B cell (primary cell): Measurements from ENCODE around the gene CDK19. TPM values are rescaled to one million over a fixed set of nuclear protein-coding genes. Genes with fewer than 3 reads are reported as not detected.

Experiments used
- ATAC-seq: fragments of 200-7000 bp; cut with Tn5 transposase; one replicate; pipeline ENCODE4 v1.10.0; 2021; ENCODE audit warnings: low read depth, mild to moderate bottlenecking, moderate number of reproducible peaks, moderate library complexity
- CTCF ChIA-PET: fragments of 350-600 bp; sonication (Branson Sonifier 250); formaldehyde crosslinking; loops from one replicate; lab custom pipeline; 2021; ENCODE audit warnings: antibody characterized with exemption, inconsistent platforms; lab: Charles Lee
- POLR2A ChIA-PET: fragments of 350-600 bp; sonication (Branson Sonifier 250); formaldehyde crosslinking; loops from one replicate; lab custom pipeline; 2021; ENCODE audit warnings: antibody characterized with exemption; lab: Charles Lee
- DNase-seq: peaks from one replicate; pipeline ENCODE4 v3.0.0; 2013
- H2AFZ ChIP-seq: 2 replicates; pipeline ENCODE4 v1.6.1; 2012; ENCODE audit warnings: mild to moderate bottlenecking, low read depth, low read length; ENCODE audit not compliant: insufficient read depth, poor library complexity, severe bottlenecking
- H3K27ac ChIP-seq, 2 donors: 1 replicate in 1 of 2; 2 replicates in 1 of 2; pipeline ENCODE4 v1.5.1; 2012 to 2013; ENCODE audit warnings: low read length in 2 of 2, mild to moderate bottlenecking in 2 of 2, moderate library complexity in 1 of 2
- H3K27me3 ChIP-seq, 4 experiments: fragments of 200-600 bp in 1 of 4; sonication (generic) in 1 of 4; replicated peaks in 1 of 4; 1 replicate in 2 of 4; 2 replicates in 2 of 4; pipeline versions ENCODE4 v1.6.1 to v1.7.0; 2013 to 2016; ENCODE audit warnings: low read length in 3 of 4, mild to moderate bottlenecking in 2 of 4, mixed read lengths in 1 of 4, moderate library complexity in 1 of 4; ENCODE audit not compliant: insufficient read depth in 4 of 4, control insufficient read depth in 3 of 4; ENCODE audit errors: control extremely low read depth in 1 of 4
- H3K36me3 ChIP-seq, 2 experiments: replicated peaks in 1 of 2; 1 replicate in 1 of 2; 2 replicates in 1 of 2; pipeline versions ENCODE4 v1.6.1 to v1.7.1; 2013; ENCODE audit warnings: low read length in 1 of 2; ENCODE audit not compliant: insufficient read depth in 2 of 2, control insufficient read depth in 1 of 2; ENCODE audit errors: control extremely low read depth in 1 of 2, extremely low read depth in 1 of 2
- H3K4me1 ChIP-seq, 2 donors: fragments of 200-600 bp in 1 of 2; sonication (generic) in 1 of 2; 1 replicate in 1 of 2; 2 replicates in 1 of 2; pipeline versions ENCODE4 v1.5.1 to v1.6.1; 2013 to 2017; ENCODE audit warnings: low read length in 2 of 2; ENCODE audit not compliant: control insufficient read depth in 2 of 2, insufficient read depth in 2 of 2
- H3K4me2 ChIP-seq: replicated peaks from 2 replicates; pipeline ENCODE3; 2012; ENCODE audit warnings: mild to moderate bottlenecking, low read depth, low read length; ENCODE audit not compliant: poor library complexity, severe bottlenecking
- H3K4me3 ChIP-seq, 5 experiments: fragments of 200-600 bp in 1 of 5; sonication (generic) in 1 of 5; 1 replicate in 3 of 5; 2 replicates in 2 of 5; pipeline versions ENCODE4 v1.5.1 to v1.7.0; 2011 to 2016; ENCODE audit warnings: low read length in 4 of 5, mild to moderate bottlenecking in 4 of 5, low read depth in 2 of 5, control low read depth in 1 of 5, moderate library complexity in 1 of 5; ENCODE audit not compliant: insufficient read depth in 1 of 5; ENCODE audit errors: control extremely low read depth in 1 of 5, extremely low read depth in 1 of 5
- H3K79me2 ChIP-seq: fragments of 200-600 bp; sonication (generic); one replicate; pipeline ENCODE4 v1.6.0; 2016; ENCODE audit warnings: low read length; ENCODE audit not compliant: control insufficient read depth, insufficient read depth
- H3K9ac ChIP-seq: fragments of 200-600 bp; sonication (generic); 2 replicates; pipeline ENCODE4 v1.6.1; 2017; ENCODE audit warnings: mild to moderate bottlenecking, low read length, moderate library complexity
- H3K9me3 ChIP-seq, 3 donors: one replicate each; pipeline versions ENCODE4 v1.6.1 to v1.7.1; 2013; ENCODE audit warnings: low read length in 2 of 3; ENCODE audit not compliant: control insufficient read depth in 2 of 3, insufficient read depth in 1 of 3; ENCODE audit errors: control extremely low read depth in 1 of 3
- H4K20me1 ChIP-seq: 2 replicates; pipeline ENCODE4 v1.6.0; 2012; ENCODE audit warnings: mild to moderate bottlenecking, low read length; ENCODE audit not compliant: insufficient read depth, control insufficient read depth, poor library complexity, severe bottlenecking
- H3K27ac Mint-ChIP-seq: one replicate; pipeline ENCODE4 v1.8.0; 2021; ENCODE audit warnings: mixed read lengths
- H3K27me3 Mint-ChIP-seq: one replicate; pipeline ENCODE4 v1.8.0; 2021; ENCODE audit warnings: mixed read lengths
- H3K4me1 Mint-ChIP-seq: one replicate; pipeline ENCODE4 v1.8.0; 2021; ENCODE audit warnings: mixed read lengths
- H3K4me3 Mint-ChIP-seq: one replicate; pipeline ENCODE4 v1.8.0; 2021; ENCODE audit warnings: mixed read lengths
- H3K9me3 Mint-ChIP-seq: one replicate; pipeline ENCODE4 v1.8.0; 2022; ENCODE audit warnings: mixed read lengths; ENCODE audit not compliant: insufficient read depth
- EZH2 ChIP-seq: IDR thresholded peaks from 2 replicates; pipeline ENCODE4 v1.6.1; 2012; ENCODE audit warnings: borderline replicate concordance, low read depth, mild to moderate bottlenecking, moderate library complexity, low read length; ENCODE audit not compliant: insufficient read depth, poor library complexity, severe bottlenecking
- WGBS: methylation state at CpG from one replicate; pipeline ENCODE4 v1.1.5; 2013; ENCODE audit warnings: missing lambda C conversion rate; ENCODE audit not compliant: insufficient coverage; 5-methylcytosine and 5-hydroxymethylcytosine counted together
- intact Hi-C: fragments of 100-400 bp; cut with micrococcal nuclease; formaldehyde crosslinking; loops from one replicate; pipeline ENCODE4 v1.10.0; 2022
- polyA plus RNA-seq: library from polyadenylated mRNA; depleted of rRNA; stranded (reverse); fragments of >200 nt; gene quantifications from 2 replicates; pipeline ENCODE4 v1.2.3, GENCODE V29; 2012
- total RNA-seq, 2 donors: library from RNA; stranded (reverse); fragments of 120-200 nt in 1 of 2; gene quantifications; 1 replicate in 1 of 2; 2 replicates in 1 of 2; pipeline versions ENCODE4 v1.2.3 to v1.2.4, GENCODE V29; 2013 to 2022
- TF ChIP-seq, protein P1 (sequence below): fragments of 200-600 bp; IDR thresholded peaks from one replicate; pipeline ENCODE4 v1.8.0; 2022; ENCODE audit warnings: antibody characterized with exemption, mild to moderate bottlenecking

Gene CDK19
- total and polyA plus RNA-seq, 2 donors (not counting 1 experiment from before 2014, with no cell fraction given), result 8.7 to 44.8 TPM

- peaks cover 9% of the 10 kb centered on the region for H3K79me2 ChIP-seq
- H3K4me1 Mint-ChIP-seq, result peaks cover 15% of the 10 kb centered on the region
- H3K27me3 ChIP-seq, result no peaks in the 10 kb centered on the region
- H3K4me2 ChIP-seq, result no peak overlapping the region
- no peak overlapping the region for H2AFZ ChIP-seq
- TF ChIP-seq EZH2, result no peak
- TF ChIP-seq, protein P1, sequence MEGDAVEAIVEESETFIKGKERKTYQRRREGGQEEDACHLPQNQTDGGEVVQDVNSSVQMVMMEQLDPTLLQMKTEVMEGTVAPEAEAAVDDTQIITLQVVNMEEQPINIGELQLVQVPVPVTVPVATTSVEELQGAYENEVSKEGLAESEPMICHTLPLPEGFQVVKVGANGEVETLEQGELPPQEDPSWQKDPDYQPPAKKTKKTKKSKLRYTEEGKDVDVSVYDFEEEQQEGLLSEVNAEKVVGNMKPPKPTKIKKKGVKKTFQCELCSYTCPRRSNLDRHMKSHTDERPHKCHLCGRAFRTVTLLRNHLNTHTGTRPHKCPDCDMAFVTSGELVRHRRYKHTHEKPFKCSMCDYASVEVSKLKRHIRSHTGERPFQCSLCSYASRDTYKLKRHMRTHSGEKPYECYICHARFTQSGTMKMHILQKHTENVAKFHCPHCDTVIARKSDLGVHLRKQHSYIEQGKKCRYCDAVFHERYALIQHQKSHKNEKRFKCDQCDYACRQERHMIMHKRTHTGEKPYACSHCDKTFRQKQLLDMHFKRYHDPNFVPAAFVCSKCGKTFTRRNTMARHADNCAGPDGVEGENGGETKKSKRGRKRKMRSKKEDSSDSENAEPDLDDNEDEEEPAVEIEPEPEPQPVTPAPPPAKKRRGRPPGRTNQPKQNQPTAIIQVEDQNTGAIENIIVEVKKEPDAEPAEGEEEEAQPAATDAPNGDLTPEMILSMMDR, result no peak
- no peak overlapping the region for H3K27ac Mint-ChIP-seq
- peak; percentile 36 for ATAC-seq
- no peak overlapping the region for H3K4me3 ChIP-seq
- H3K27me3 Mint-ChIP-seq, result no peaks in the 10 kb centered on the region
- H3K9ac ChIP-seq, result no peak overlapping the region
- no peak overlapping the region for H3K4me3 Mint-ChIP-seq
- H3K27ac ChIP-seq, result no peak overlapping the region
- no peaks in the 10 kb centered on the region for H4K20me1 ChIP-seq
- CTCF ChIA-PET, result no interaction called here
- peak; percentile 46 for DNase-seq
- no peaks in the 10 kb centered on the region for H3K36me3 ChIP-seq
- POLR2A ChIA-PET, result no interaction called here
- H3K9me3 ChIP-seq, result no peaks in the 10 kb centered on the region
- peaks cover 3 to 7% of the 10 kb centered on the region in 2 donors for H3K4me1 ChIP-seq
- no peaks in the 10 kb centered on the region for H3K9me3 Mint-ChIP-seq
- intact Hi-C loops, result no loop called here
- WGBS, result no CpG with 5 or more reads among the region's 1 CpG
Measured at GRCh38 chr6:110714143-110714542, 101.1 kb downstream of the CDK19 start.

- CTCF ChIA-PET, result no interaction called here
- no peaks in the 10 kb centered on the region for H4K20me1 ChIP-seq
- H3K27ac ChIP-seq, result no peak overlapping the region
- peaks cover 3 to 7% of the 10 kb centered on the region in 2 donors for H3K4me1 ChIP-seq
- H3K4me3 ChIP-seq, result no peak overlapping the region
- Mint-ChIP-seq H3K4me1 (peaks cover 15% of the 10 kb centered on the region), H3K27ac (peak overlapping the region; percentile 39), H3K9me3 (no peaks in the 10 kb centered on the region), H3K4me3 (no peak overlapping the region), H3K27me3 (no peaks in the 10 kb centered on the region)
- intact Hi-C loops, result no loop called here
- no CpG with 5 or more reads among the region's 3 CpGs for WGBS
- no peak overlapping the region for H3K9ac ChIP-seq
- H3K36me3 ChIP-seq, result peaks cover 0 to 2% of the 10 kb centered on the region in 2 experiments
- TF ChIP-seq, protein P1, result no peak
- no peak for TF ChIP-seq EZH2
- no peak for DNase-seq
- no peak for ATAC-seq
- H2AFZ ChIP-seq, result no peak overlapping the region
- H3K27me3 ChIP-seq, result no peaks in the 10 kb centered on the region
- no peak overlapping the region for H3K4me2 ChIP-seq
- no peaks in the 10 kb centered on the region for H3K9me3 ChIP-seq
- peaks cover 7% of the 10 kb centered on the region for H3K79me2 ChIP-seq
- POLR2A ChIA-PET, result no interaction called here
Measured at GRCh38 chr6:110712238-110712637, 103.0 kb downstream of the CDK19 start.
